Measurements from ENCODE around the gene ZNF576. TPM values are rescaled to one million over a fixed set of nuclear protein-coding genes. Genes with fewer than 3 reads are reported as not detected.

Gene ZNF576
- total and polyA plus RNA-seq, 2 of the 13 experiments (the other 11 are each of a cell fraction or from before 2014, with no cell fraction given) = 7.2 to 9.6 TPM

DNA sequence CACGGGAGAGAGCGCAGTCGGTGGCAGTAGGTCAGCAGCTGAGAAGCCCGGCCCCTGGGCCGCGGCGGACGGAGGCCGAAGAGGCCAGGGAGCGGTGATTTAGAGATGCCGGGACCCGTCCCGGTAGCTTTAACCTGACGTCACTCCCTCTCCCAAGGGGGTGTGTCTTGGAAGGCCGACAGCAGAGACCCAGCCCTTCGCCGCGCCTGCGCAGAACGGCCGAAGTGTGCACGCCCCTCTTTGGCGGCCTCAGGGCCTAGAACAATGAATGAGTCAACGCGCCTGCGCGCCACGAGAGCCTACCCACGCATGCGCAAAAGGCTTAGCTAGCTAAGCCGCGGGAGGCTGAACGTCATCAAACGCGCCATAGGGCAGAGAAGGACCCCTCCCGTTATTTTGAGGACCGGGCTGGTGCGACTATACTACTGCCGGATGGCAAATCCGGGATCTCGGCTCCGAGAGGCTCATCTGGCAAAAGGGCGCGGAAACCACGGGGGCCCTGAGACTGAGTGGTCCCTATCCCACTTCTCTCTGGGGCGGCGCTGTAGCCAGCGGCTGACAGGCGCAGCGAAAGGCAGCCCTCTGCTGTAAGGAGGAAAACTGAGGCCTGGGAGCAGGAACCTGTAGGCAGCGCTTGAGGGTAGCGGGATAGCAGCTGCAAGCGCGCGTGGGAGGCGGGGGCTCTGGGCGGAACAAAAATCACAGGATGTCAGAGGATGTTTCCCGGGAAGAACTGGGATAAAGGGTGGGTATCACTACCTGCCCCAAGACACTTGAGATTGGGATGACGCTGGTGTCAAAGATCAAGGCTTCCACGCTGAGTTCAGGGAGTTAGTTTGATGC lies at the start of gene ZNF576, which contains the start of gene IRGQ (continued):
- TF ChIP-seq, protein P1, sequence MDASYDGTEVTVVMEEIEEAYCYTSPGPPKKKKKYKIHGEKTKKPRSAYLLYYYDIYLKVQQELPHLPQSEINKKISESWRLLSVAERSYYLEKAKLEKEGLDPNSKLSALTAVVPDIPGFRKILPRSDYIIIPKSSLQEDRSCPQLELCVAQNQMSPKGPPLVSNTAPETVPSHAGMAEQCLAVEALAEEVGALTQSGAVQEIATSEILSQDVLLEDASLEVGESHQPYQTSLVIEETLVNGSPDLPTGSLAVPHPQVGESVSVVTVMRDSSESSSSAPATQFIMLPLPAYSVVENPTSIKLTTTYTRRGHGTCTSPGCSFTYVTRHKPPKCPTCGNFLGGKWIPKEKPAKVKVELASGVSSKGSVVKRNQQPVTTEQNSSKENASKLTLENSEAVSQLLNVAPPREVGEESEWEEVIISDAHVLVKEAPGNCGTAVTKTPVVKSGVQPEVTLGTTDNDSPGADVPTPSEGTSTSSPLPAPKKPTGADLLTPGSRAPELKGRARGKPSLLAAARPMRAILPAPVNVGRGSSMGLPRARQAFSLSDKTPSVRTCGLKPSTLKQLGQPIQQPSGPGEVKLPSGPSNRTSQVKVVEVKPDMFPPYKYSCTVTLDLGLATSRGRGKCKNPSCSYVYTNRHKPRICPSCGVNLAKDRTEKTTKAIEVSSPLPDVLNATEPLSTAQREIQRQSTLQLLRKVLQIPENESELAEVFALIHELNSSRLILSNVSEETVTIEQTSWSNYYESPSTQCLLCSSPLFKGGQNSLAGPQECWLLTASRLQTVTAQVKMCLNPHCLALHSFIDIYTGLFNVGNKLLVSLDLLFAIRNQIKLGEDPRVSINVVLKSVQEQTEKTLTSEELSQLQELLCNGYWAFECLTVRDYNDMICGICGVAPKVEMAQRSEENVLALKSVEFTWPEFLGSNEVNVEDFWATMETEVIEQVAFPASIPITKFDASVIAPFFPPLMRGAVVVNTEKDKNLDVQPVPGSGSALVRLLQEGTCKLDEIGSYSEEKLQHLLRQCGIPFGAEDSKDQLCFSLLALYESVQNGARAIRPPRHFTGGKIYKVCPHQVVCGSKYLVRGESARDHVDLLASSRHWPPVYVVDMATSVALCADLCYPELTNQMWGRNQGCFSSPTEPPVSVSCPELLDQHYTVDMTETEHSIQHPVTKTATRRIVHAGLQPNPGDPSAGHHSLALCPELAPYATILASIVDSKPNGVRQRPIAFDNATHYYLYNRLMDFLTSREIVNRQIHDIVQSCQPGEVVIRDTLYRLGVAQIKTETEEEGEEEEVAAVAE (CRISPR knock-in tag; IDR thresholded peaks at IDR 0.05; ENCODE audit: borderline replicate concordance) = no peak; the same call in 1 of the 2 replicates
- TF ChIP-seq ZNF564 (CRISPR knock-in tag; IDR thresholded peaks at IDR 0.05) = 0 out of 2 replicates have a peak, but pooled peaks have one; percentile 55
- peak; percentile 74 for TF ChIP-seq ZNF883 (CRISPR knock-in tag; IDR thresholded peaks at IDR 0.05; ENCODE audit: not compliant biosample characterization)
- TF ChIP-seq ZNF235 (CRISPR knock-in tag; IDR thresholded peaks at IDR 0.05; ENCODE audit: borderline replicate concordance) = no peak
- TF ChIP-seq POLR2AphosphoS5 (IDR thresholded peaks at IDR 0.05; ENCODE audit: low read depth, low read length) = peak; percentile 75
- TF ChIP-seq RFXANK (CRISPR knock-in tag; IDR thresholded peaks at IDR 0.05) = 0 out of 2 replicates have a peak, but pooled peaks have one; percentile 48
- peak; percentile 72; the same call in 1 of the 2 replicates for TF ChIP-seq KLF9 (CRISPR knock-in tag; IDR thresholded peaks at IDR 0.05; ENCODE audit: low read depth)
- TF ChIP-seq, protein P2, sequence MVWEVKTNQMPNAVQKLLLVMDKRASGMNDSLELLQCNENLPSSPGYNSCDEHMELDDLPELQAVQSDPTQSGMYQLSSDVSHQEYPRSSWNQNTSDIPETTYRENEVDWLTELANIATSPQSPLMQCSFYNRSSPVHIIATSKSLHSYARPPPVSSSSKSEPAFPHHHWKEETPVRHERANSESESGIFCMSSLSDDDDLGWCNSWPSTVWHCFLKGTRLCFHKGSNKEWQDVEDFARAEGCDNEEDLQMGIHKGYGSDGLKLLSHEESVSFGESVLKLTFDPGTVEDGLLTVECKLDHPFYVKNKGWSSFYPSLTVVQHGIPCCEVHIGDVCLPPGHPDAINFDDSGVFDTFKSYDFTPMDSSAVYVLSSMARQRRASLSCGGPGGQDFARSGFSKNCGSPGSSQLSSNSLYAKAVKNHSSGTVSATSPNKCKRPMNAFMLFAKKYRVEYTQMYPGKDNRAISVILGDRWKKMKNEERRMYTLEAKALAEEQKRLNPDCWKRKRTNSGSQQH (CRISPR knock-in tag; IDR thresholded peaks at IDR 0.05; ENCODE audit: low read depth) = no peak
- TF ChIP-seq ZNF205 (CRISPR knock-in tag; IDR thresholded peaks at IDR 0.05) = no peak
- TF ChIP-seq ZNF772 (CRISPR knock-in tag; IDR thresholded peaks at IDR 0.05) = 0 out of 2 replicates have a peak, but pooled peaks have one; percentile 50
- no peak for TF ChIP-seq CHD2 (IDR thresholded peaks at IDR 0.05; ENCODE audit: low read depth, low read length)
- TF ChIP-seq TOPORS (CRISPR knock-in tag; IDR thresholded peaks at IDR 0.05) = no peak
- peak; percentile 71 for TF ChIP-seq ZNF143 (CRISPR knock-in tag; IDR thresholded peaks at IDR 0.05)
- no peak for TF ChIP-seq STAT5B (CRISPR knock-in tag; IDR thresholded peaks at IDR 0.05)
- TF ChIP-seq ZFP82 (CRISPR knock-in tag; IDR thresholded peaks at IDR 0.05; ENCODE audit: borderline replicate concordance) = no peak
- no peak for TF ChIP-seq ZNF234 (CRISPR knock-in tag; conservative IDR thresholded peaks at IDR 0.05)
- no peak for TF ChIP-seq ZBTB42 (CRISPR knock-in tag; IDR thresholded peaks at IDR 0.05)
- TF ChIP-seq, protein P3, sequence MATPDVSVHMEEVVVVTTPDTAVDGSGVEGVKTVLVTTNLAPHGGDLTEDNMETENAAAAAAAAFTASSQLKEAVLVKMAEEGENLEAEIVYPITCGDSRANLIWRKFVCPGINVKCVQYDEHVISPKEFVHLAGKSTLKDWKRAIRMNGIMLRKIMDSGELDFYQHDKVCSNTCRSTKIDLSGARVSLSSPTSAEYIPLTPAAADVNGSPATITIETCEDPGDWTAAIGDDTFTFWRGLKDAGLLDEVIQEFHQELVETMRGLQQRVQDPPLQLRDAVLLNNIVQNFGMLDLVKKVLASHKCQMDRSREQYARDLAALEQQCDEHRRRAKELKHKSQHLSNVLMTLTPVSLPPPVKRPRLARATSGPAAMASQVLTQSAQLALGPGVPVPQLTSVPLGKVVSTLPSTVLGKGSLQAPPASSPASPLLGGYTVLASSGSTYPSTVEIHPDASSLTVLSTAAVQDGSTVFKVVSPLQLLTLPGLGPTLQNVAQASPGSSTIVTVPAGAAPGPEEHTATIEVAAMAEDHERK (CRISPR knock-in tag; IDR thresholded peaks at IDR 0.05; ENCODE audit: low read depth) = peak; percentile 35; the same call in 1 of the 2 replicates
- no peak for TF ChIP-seq ZNF841 (CRISPR knock-in tag; IDR thresholded peaks at IDR 0.05; ENCODE audit: borderline replicate concordance)
- peak; percentile 73 for TF ChIP-seq POLR2G (IDR thresholded peaks at IDR 0.05; ENCODE audit: low read depth, low read length)
- TF ChIP-seq PRMT3 (CRISPR knock-in tag; IDR thresholded peaks at IDR 0.05; ENCODE audit: borderline replicate concordance, low read depth) = no peak
- TF ChIP-seq ZNF260 (CRISPR knock-in tag; IDR thresholded peaks at IDR 0.05; ENCODE audit: borderline replicate concordance, low read depth) = no peak
- TF ChIP-seq DNMT3B (CRISPR knock-in tag; conservative IDR thresholded peaks at IDR 0.05) = no peak; the same call in 1 of the 2 replicates
